Uterus (tissue), 4 donors: ENCODE results near the gene NOTCH4. TPM values are rescaled to one million over a fixed set of nuclear protein-coding genes. Genes with fewer than 3 reads are reported as not detected.
"Not testable (repeated sequence)": the region's sequence is repeated elsewhere in the genome, so short reads cannot be mapped to it uniquely, and the experiment has no call there.

Source experiments
- DNase-seq, 2 donors: peaks; one replicate each; pipeline ENCODE4 v3.0.0-alpha.2; 2019 to 2020
- H3K27ac ChIP-seq, 2 donors: fragments of 200-600 bp; sonication (generic); 1 replicate in 1 of 2; 2 replicates in 1 of 2; pipeline ENCODE4 v1.5.1; 2016 to 2018
- H3K27me3 ChIP-seq, 2 donors: fragments of 200-600 bp; sonication (generic); one replicate each; pipeline ENCODE4 v1.5.1; 2018 to 2019; ENCODE audit warnings: control low read depth in 1 of 2
- H3K36me3 ChIP-seq, 2 donors: fragments of 200-600 bp; sonication (generic); one replicate each; pipeline ENCODE4 v1.5.1; 2019; ENCODE audit warnings: control low read depth in 1 of 2
- H3K4me1 ChIP-seq, 2 donors: fragments of 200-600 bp; sonication (generic); one replicate each; pipeline ENCODE4 v1.5.1; 2018 to 2019; ENCODE audit warnings: control low read depth in 1 of 2
- H3K4me3 ChIP-seq, 2 donors: fragments of 200-600 bp; sonication (generic); 1 replicate in 1 of 2; 2 replicates in 1 of 2; pipeline ENCODE4 v1.5.1; 2018 to 2019; ENCODE audit warnings: mild to moderate bottlenecking in 1 of 2
- H3K9me3 ChIP-seq, 2 donors: fragments of 200-600 bp; sonication (generic); one replicate each; pipeline ENCODE4 v1.5.1; 2019; ENCODE audit warnings: control low read depth in 1 of 2
- POLR2A ChIP-seq, 2 donors: fragments of 450-650 bp; IDR thresholded peaks; one replicate each; pipeline ENCODE4 v1.6.1; 2016; ENCODE audit warnings: antibody characterized with exemption in 2 of 2, mild to moderate bottlenecking in 1 of 2, moderate library complexity in 1 of 2
- intact Hi-C: fragments of 100-400 bp; cut with DNase I; formaldehyde crosslinking; loops from one replicate; pipeline ENCODE4 v1.15.1; 2023; ENCODE audit warnings: low total_unique reads
- total RNA-seq, 4 donors: library from RNA; depleted of rRNA in 3 of 4; stranded (reverse); fragments of >200 nt in 3 of 4; gene quantifications; one replicate each; pipeline versions ENCODE4 v1.1.0 to v1.2.4, GENCODE V29; 2014 to 2023
- TF ChIP-seq, protein P1 (sequence below), 4 experiments: fragments of 200-600 bp in 2 of 4; fragments of 450-650 bp in 2 of 4; sonication (generic) in 2 of 4; IDR thresholded peaks; one replicate each; pipeline ENCODE4 v1.5.1; 2016 to 2019; ENCODE audit warnings: antibody characterized with exemption in 4 of 4, mild to moderate bottlenecking in 2 of 4, moderate library complexity in 1 of 4
- donor health status: DM: yes; HTN: yes; CAD: no.

NOTCH4 gene
- total RNA-seq, 4 donors from 2014 or later: 10.9 to 75.2 (median 28.6) TPM

DNA sequence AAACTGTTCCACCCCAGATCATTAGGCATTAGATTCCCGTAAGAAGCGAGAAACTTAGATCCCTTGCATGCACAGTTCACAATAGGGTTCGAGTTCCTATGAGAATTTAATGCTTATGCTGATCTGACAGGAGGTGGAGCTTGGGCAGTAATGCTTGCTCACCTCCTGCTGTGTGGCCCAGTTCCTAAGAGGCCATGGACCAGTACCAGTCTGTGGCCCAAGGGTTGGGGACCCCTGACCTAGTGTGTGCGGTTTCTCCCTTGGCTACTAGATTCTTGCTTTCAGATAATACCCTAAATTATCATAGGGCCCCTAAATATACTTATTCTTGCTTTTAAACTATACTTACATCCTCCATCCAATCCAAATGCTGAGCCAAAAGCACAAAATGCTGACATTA lies 29.5 kb downstream of the NOTCH4 start:
- DNase-seq: no peak
- intact Hi-C loops: no loop called here
- H3K4me3 ChIP-seq: no peak overlapping the region
- TF ChIP-seq, protein P1, sequence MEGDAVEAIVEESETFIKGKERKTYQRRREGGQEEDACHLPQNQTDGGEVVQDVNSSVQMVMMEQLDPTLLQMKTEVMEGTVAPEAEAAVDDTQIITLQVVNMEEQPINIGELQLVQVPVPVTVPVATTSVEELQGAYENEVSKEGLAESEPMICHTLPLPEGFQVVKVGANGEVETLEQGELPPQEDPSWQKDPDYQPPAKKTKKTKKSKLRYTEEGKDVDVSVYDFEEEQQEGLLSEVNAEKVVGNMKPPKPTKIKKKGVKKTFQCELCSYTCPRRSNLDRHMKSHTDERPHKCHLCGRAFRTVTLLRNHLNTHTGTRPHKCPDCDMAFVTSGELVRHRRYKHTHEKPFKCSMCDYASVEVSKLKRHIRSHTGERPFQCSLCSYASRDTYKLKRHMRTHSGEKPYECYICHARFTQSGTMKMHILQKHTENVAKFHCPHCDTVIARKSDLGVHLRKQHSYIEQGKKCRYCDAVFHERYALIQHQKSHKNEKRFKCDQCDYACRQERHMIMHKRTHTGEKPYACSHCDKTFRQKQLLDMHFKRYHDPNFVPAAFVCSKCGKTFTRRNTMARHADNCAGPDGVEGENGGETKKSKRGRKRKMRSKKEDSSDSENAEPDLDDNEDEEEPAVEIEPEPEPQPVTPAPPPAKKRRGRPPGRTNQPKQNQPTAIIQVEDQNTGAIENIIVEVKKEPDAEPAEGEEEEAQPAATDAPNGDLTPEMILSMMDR (IDR thresholded peaks at IDR 0.05): no peak
- no peak for TF ChIP-seq POLR2A (IDR thresholded peaks at IDR 0.05)
- H3K36me3 ChIP-seq: no peaks in the 10 kb centered on the region
- no peaks in the 10 kb centered on the region for H3K27me3 ChIP-seq
- H3K4me1 ChIP-seq: peaks cover 3 to 7% of the 10 kb centered on the region in 2 donors
- no peaks in the 10 kb centered on the region for H3K9me3 ChIP-seq
- peak overlapping the region; percentile 89 to 100 for H3K27ac ChIP-seq

DNA sequence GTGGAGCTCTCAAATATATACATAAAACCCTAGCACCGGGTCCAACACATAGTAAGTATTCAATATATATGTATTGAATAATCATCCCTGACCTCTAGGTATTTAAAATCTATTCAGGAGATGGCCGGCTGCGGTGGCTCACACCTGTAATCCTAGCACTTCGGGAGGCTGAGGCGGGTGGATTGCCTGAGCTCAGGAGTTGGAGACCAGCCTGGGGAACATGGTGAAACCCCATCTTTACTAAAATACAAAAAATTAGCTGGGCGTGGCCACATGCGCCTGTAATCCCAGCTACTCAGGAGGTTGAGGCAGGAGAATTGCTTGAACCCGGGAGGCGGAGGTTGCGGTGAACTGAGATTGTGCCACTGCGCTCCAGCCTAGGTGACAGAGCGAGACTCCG lies 30.8 kb downstream of the NOTCH4 start:
- H3K36me3 ChIP-seq, H3K9me3 ChIP-seq, H3K4me1 ChIP-seq, H3K4me3 ChIP-seq, H3K27me3 ChIP-seq, intact Hi-C loops, DNase-seq: not testable (repeated sequence)
- peak overlapping the region; percentile 98 to 100 for H3K27ac ChIP-seq

DNA sequence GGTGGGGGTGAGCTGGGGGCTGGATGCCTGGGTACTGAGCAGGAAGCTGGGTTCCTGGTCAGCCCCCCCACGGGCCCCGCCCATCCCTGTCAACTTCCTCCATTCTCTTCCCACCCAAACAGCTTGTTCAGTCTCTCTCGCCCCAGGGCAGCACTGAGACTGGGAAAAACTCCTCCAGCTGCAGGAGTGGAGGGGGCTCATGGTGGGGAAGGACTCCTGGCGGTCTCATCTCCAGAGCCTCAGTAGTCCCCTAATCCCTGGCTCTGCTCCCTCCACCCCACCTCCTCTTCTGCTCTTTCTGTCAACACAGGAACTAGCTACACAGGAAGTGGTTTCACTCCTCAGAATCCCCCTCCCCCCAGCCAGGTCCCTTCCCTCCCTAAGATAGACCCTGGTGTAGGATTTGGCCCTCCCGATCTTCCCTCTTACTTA lies 31.2 kb downstream of the NOTCH4 start, which contains the start of gene GPSM3:
GPSM3 (minus strand) TSS at position 36 of the 432 bp plus-strand sequence. CDS start 130 bp downstream, outside the sequence.
- peak within 1 kb of the TSS; percentile 98 to 100 for H3K27ac ChIP-seq
- no peak for DNase-seq
- no peaks in the 10 kb centered on the region for H3K36me3 ChIP-seq
- TF ChIP-seq, protein P1 (IDR thresholded peaks at IDR 0.05): no peak
- TF ChIP-seq POLR2A (IDR thresholded peaks at IDR 0.05): no peak
- no peaks in the 10 kb centered on the region for H3K27me3 ChIP-seq
- H3K4me3 ChIP-seq: no peak within 1 kb of the TSS
- H3K4me1 ChIP-seq: peaks cover 3 to 7% of the 10 kb centered on the region in 2 donors
- intact Hi-C loops: no loop called here
- H3K9me3 ChIP-seq: no peaks in the 10 kb centered on the region

DNA sequence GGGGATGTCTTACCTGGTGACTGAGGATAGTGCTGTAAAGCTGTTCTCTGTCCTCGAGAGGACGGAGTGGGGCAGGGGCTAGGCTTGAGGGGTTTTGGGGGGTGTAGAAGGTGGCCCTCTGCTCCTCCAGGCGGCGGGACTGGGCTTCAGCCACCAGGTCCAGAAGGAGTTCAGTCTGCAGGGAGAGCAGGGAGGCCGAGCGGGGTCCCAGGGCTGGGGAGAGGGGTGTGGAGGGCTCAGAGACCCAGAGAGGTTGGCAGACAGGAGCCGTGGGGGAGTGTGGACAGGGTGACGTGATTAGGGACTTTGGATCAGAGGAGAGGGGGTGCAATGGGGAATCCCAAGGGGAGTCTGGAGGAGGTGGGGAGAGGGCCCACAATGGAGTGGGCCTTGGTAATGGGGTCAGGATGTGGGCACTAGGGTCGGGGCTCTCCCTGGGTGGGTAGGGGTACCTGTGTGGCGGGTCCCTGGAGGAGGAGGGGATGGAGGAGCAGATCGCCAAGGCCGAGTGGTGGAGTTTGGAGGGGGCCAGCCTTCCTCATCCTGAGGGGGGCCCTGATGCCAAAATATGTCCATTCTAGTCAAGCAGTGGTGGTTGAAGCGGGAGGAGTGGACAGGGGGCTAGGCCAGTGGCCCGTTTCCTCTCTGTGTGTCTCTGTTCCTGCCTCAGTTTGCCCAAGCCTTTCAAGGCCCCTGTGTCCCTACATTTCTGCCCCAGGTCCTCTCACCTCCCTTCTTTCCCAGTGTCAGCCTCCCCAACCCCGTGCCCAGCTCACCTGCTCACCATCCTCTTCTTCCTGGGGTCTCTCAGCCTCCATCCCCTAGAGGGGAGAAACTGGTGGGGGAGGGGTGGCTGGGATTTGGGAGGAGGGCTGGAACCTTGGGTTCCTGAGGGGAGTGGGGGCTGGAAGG lies 31.9 kb downstream of the NOTCH4 start:
- Histone ChIP-seq H3K36me3 (no peaks in the 10 kb centered on the region), H3K9me3 (no peaks in the 10 kb centered on the region), H3K27me3 (no peaks in the 10 kb centered on the region), H3K4me3 (no peak overlapping the region), H3K4me1 (peaks cover 0 to 3% of the 10 kb centered on the region in 2 donors), H3K27ac (peak overlapping the region; percentile 98 to 100)
- no peak for DNase-seq
- TF ChIP-seq, protein P1 (IDR thresholded peaks at IDR 0.05): no peak
- no peak for TF ChIP-seq POLR2A (IDR thresholded peaks at IDR 0.05)
- intact Hi-C loops: no loop called here

DNA sequence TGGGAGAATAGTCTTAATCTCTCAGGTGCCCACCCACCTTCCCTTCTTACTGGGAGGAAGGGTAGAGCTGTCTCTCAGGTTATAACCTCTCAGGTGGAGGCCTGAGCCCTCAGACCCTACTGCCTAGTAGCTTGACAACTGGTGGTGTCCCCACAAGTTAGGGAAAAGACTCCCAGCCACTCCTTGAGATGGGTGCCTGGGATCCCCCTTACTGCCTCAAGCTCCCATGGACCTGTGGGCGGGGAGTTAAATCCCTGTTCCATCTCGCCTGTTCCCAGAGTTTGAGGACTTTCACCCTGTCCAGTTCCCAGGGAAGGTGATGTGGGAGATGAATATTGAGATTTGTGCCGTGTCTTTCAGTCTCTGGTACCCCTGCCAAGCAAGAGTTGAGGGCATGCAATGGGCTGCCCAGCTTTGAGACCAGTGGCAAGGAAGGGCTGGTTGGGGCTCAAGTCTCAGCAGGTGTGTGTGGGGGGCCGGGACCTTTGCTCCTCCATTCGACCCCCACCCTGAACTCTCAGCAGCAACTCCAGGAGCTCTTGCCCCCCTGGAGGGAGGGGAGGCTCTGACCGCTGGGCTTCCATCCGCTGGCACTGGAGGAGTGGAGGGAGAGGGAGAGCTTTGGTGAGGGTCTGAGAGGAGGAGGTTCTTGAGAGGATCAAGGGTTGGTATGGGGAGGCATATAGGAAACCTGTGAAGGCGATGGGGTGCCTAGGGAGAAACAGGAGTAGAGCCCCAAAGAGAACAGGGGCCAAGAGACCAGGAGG lies 32.8 kb downstream of the NOTCH4 start:
- intact Hi-C loops: no loop called here
- DNase-seq: no peak
- no peaks in the 10 kb centered on the region for H3K36me3 ChIP-seq
- no peaks in the 10 kb centered on the region for H3K27me3 ChIP-seq
- no peak overlapping the region for H3K4me3 ChIP-seq
- no peaks in the 10 kb centered on the region for H3K4me1 ChIP-seq
- peak overlapping the region; percentile 98 to 100 for H3K27ac ChIP-seq
- no peaks in the 10 kb centered on the region for H3K9me3 ChIP-seq
- TF ChIP-seq POLR2A (IDR thresholded peaks at IDR 0.05): no peak
- TF ChIP-seq, protein P1 (IDR thresholded peaks at IDR 0.05): no peak
